Stimulated activated CD8-positive, alpha-beta memory T cell treated with anti-CD3 and anti-CD28 coated beads, Interleukin-15, amount 100 ng/mL, for 24 hours (primary cell): ENCODE measurements around the gene BAG3.
"Not testable (repeated sequence)": the region's sequence is repeated elsewhere in the genome, so short reads cannot be mapped to it uniquely, and the experiment has no call there.

ENCODE experiments used
- DNase-seq: peaks from one replicate; pipeline ENCODE4 v3.0.0-alpha.2; 2020; ENCODE audit warnings: low read depth

The BAG3 gene

DNA sequence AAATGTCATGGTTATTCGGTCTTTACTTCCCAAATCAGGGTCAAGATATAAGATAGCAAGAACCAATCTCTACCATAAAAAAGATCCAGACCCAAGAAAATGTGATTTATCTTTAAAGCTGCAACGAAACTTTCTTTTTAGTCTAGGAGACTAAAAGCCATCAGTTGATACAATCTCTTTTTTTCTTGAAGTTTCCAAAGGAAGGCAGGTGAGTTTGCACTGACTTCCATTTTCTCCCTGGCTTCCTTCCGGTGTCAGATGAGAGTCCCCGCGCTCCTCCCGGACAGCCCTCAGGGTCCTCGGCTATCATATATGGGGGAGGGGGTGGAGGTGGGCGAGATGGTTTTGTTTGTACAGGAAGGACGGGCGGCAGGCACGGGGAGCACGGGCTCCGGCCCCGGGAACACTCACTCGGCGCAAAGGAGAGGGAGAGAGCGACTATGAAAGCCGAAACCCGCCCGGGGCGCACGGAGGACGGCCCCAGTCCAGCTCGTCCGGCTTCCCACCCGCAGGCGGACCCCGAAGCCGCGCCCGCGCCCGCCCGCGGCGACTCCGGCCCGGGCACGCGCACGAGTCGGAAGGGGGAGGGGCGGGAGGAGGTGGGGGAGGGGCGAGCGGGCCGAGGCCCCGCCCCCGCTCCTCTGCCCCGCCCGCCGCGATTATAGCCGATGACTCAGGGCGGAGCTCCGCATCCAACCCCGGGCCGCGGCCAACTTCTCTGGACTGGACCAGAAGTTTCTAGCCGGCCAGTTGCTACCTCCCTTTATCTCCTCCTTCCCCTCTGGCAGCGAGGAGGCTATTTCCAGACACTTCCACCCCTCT is at the start of gene BAG3:
Gene BAG3 (plus strand): TSS at position 689 of the 822 bp plus-strand sequence. CDS start 296 bp downstream, outside the sequence.
- peak; percentile 74 for DNase-seq

DNA sequence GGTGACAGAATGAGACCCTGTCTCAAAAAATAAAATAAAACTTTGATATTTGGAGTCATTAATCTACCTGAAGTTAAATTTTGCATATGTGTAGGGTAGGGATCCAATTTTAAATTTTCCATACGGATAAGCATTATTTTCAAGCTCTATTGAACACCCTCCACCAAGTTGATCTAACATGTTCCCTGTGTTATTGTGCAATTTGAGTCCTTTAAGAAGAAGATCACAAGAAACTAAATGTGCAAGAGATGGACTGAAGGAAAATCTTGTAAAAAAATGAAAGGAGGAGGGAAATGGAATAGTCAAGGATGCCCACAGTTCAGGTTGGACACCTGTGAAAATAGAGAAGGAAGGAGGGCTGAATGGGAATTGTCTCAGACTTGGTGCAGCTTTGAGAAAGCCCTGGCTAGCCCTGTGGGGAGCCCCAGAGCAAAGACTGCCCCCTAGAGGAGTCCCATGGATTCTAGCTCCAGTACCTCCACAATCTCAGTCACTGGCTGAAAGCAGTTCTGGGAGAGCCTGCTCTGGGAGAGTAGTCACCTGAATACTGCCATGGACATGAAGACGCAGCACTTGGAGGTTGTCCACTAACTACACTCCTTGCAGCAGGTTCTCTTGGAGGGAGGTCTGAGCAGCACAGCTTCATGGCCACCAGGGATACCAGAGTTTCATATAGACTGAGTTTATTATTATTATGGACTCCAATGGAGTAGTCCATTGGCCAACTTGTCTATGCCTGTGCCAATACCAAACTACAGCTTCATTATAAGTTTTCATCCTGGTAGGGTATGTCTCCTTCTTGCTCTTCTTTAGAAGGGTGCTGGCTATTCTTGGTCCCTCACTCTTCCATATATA is 48.7 kb upstream of the BAG3 start:
- no peak for DNase-seq

DNA sequence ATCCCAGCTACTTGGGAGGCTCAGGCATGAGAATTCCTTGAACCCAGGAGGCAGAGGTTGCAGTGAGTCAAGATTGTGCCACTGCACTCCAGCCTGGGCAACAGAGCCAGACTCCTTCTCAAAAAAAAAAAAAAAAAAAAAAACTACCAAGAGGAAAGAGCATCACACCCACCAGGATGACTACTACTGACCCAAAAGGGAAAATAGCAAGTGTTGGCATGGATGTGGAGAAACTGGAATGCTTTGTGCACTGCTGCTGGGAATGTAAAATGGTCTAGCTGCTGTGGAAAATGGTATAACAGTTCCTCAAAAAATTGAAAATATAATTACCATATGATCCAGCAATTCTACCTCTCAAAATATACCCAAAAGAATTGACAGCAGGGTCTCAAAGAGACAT is 46.7 kb upstream of the BAG3 start:
- no peak for DNase-seq

DNA sequence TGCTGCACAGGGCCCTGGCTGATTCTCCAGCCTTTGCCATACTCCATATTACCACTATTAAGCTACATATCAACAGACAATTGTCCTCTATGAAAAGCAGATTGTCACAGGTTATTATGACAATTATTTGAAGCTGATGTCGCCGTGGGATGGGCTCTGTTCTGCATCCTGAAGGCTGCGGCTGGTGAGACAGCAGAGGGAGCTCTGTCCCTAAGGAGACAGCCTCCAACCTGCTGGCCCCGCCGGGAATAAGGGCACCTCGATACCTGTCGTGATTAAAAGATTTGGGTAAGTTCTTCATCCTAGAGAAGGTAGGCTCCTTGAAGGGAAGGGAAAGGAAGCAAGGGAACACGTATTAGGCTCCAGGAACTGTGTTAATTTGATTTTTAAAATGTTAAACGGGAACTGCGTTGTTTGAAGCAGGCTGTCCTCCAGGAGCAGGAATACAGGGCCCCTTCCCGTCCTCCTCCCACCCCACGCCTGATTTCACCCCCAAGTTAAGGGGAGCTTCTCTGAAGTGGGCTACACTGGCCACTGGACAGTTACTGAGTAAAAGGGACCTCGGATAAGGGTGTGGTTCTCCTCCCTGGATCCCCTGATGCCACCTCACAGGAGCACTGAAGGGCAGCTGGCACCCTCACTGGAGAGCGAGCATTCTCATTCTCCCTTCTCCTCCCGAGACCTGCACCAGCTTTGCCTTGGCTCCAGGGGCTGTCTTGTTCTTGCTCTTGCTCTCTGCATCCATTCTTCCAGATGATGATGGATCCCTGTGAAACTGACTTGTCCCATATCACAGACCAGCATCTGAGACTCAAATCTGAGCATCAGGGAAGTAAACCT is 42.6 kb upstream of the BAG3 start:
- no peak for DNase-seq

DNA sequence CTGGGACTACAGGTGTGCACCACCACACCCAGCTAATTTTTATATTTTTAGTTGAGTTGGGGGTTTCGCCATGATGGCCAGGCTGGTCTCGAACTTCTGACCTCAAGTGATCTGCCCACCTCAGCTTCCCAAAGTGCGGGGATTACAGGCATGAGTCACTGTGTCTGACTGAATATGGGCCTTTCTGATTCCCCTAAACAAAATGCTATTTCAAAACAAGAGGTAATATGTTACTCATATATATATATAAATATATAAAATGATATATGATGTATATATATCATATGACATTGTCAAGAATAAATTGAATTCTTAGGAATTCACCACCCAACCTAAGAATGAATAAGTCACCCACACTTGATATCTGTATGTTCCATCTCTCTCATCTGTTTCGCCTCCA is 41.7 kb upstream of the BAG3 start:
- DNase-seq: no peak

DNA sequence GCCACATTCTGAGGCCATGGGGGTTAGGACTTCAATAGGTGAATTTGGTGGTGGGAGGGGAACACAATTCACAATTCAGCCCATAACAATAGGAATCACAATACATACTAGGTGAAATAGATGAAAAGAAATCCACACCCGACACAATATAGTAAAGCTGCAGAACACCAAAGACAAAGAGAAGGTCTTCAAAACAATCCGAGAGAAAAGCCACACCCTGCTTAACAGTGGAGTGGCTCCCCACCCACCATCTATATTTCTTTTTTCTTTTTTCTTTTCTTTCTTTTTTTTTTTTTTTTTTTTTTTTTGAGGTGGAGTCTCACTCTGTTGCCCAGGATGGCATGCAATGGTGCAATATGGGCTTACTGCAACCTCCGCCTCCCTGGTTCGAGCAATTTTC is 39.7 kb upstream of the BAG3 start:
- DNase-seq: no peak

DNA sequence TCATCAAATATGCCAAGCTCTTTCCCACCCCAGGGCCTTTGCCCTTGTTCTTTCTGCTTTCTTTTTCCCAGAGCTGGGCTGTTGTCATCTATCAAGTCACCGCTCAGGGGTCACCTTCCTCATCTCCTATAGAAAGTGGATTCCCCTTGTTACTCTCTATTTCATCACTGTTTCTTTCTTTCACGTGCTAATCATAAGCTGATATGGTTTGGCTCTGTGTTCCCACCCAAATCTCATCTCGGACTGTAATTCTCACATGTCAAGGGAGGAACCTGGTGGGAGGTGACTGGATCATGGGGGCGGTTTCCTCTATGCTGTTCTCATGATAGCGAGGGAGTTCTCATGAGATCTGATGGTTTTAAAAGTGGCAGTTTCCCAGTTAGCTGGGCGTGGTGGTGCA is 37.4 kb upstream of the BAG3 start:
- DNase-seq: no peak

DNA sequence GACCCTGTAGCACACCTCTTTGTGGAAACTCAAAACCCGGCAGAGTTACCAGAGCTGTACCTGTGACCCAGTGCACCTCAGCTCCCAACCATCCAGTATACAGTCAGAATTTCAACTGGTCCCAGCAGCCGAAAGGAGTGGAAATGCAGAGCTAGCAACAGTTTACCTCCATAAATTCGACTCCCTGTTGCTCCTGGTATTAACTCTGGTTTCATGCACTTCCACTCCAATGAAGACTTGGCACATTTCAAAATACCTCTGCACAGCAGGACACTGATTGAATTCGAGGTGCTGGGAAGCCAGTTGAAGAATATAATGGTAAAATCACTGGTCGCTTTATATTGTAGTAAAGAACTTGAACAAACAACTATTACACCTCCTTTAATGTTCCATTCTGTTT is 36.5 kb upstream of the BAG3 start:
- no peak for DNase-seq

DNA sequence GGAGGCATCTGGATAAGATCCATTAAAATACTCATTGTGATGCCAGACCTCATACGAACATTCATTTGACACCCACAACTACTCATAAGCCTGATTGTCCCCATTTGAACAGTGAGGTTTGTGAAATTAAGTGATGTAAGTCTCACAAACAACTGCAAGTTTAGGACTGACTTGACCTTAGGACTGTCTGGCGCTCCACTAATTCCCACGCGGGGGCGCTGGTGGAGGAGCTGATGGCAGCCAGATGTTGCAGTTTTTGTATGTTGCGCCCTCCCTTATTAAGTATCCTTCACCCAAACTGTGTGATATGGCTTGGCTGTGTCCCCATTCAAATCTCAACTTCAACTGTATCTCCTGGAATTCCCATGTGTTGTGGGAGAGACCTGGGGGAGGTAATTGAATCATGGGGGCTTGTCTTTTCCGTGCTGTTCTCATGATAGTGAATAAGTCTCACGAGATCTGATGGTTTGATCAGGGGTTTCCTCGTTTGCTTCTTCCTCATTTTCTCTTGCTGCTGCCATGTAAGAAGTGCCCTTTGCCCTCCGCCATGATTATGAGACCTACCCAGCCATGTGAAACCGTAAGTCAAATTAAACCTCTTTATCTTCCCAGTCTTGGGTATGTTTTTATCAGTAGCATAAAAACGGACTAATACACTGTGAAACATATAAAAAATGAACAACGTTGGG is 34.2 kb upstream of the BAG3 start:
- DNase-seq: no peak

DNA sequence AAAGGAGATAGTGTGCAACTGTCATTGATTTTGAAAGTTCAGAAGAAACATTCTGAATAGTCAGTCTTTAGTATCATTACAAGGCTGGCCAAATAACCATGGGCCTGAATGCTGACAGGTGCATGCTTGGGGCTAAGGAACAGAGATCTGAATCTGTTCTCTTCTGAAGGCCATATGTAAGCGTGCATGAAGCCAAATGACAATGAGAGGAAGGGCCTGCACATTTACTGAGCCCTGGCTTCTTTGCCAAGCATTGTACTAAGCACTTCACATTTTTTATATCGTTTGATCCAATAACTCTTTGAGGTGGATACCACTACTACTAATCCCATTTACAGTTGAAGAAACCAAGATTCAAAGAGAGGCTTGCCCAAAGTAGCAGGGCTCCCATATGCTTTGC is 32.0 kb upstream of the BAG3 start:
- DNase-seq: no peak

DNA sequence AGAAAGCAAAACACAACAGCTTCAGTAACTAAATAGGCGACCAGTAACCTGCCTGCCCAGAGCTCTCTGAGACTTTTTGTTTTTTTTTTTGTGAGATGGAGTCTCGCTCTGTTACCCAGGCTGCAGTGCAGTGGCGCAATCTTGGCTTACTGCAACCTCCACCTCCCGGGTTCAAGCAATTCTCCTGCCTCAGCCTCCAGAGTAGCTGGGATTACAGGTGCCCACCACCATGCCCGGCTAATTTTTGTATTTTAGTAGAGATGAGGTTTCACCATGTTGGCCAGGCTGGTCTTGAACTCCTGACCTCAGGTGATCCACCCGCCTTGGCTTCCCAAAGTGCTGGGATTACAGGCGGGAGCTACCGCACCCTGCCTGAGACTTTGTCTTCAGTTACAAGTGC is 31.4 kb upstream of the BAG3 start:
- not testable (repeated sequence) for DNase-seq

DNA sequence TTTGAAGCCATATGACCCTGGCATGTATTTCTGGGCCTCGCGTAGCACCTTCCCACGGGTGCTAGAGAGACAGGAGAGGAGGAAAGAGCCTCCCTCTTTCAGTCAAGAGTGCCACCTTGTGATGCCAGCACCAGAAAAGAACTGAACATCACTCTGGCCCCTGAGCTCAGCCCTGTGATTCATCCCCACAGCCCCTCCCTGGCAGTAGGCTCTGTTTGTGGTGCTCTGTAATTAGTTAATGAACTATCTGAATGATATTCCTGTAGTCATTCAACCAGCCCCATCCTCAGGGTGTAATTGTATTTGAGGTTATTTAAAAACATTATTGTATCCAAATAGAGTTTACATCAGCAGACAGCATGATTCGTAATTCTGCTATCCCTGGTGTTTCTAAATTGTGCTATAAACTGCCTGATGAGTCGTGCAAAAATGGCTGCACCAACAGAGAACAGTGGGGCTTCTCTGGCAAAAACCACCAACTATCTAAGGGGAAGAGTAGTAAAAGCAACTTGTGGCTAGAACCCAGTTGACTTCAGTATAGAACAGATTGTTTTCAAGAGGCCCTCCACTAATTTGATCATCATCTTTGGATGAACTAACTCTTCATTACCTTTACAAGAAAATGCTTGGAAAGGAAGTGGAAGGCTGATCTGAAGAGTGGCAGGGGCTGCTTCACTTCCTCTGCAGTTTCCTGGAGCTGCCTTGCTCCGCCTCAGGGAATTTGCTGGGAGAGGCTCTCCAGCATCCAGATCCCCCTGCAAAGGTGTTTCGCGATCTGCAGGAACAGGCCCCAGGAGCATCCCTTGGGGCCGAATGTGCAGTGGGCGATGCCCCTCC is 30.7 kb upstream of the BAG3 start:
- no peak for DNase-seq

DNA sequence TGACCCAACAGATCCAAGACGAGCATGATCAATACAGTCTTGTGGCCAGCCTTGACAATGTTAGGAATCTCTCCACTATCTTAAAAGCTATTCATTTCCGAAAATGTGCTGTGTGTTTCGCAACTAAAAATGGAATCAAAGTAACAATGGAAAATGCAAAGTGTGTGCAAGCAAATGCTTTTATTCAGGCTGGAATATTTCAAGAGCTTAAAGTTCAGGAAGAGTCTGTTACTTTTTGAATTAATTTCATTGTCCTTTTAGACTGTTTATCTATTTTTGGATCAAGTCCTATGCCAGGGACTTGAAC is 30.1 kb upstream of the BAG3 start:
- DNase-seq: no peak

DNA sequence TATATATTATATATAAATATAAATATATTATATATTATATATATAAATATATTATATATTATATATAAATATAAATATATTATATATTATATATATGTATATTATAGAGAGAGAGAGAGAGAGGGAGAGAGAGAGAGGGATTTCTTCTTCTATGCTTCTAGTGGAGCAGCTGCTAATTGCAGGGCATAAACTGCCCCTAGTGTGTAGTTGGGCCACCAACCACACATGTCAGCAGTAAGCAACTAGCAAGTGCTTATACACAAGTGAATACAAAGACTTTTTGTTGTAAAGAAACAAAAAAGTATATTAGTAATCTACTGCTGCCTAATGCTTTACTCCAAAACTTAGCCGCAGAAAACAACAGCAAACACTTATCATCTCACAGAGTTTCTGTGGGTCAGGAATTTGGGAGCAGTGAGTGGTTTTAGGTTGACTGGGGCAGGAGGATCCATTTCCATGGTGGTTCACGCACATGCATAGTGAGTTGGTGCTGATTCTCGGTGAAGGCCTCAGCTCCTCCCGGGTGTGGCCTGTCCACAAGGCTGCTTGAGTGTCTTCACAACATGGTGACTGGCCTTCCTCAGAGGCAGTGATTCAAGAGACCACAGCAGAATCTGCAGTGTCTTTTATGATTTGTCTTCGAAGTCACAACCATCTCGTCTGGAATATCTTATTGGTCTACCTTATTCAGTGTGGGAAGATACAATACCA is 25.5 kb upstream of the BAG3 start:
- no peak for DNase-seq

DNA sequence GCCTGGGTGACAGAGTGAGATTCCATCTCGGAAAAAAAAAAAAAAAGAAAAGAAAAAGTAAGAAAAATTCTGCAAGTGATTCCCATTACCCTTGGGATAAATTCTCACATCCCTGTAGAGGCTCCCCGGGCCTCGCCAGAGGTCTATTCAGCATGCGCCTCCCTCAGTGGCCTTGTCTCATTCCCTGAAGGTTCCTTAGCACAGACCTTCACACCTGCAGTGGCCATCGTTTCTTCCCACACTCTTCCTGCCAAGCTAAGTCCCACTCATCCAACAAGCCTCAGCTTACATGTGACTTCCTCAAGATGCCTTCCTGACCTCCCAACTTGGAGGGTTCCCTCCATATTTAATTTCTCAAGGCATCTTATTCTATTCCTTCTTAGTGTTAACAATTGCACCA is 20.9 kb upstream of the BAG3 start:
- no peak for DNase-seq

DNA sequence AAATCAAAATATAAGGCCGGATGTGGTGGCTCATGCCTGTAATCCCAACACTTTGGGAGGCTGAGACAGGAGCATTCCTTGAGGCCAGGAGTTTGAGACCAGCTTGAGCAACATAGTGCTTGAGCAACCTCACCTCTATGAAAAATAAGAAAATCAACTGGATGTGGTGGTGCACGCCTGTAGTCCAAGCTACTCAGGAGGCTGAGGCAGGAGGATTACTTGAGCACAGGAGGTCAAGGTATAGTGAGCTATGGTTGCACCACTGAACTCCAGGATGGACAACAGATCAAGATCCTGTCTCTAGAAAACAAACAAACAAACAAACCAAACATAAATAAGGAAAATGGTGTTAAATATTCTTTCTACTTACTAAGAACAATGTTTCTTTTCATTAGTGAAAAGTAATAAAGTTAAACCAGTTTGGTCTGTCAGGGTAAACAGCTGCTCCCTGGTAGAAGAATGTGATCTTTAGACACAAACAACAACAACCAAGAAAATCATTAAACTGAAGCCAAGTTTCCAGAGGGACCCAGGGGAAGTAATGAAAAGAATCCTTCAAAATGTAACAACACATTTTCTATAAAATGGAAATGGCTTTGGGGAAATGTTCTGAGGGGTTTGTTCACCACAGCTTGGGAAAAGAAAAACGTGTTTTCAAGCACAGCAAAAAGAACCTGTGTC is 17.5 kb upstream of the BAG3 start:
- DNase-seq: no peak

DNA sequence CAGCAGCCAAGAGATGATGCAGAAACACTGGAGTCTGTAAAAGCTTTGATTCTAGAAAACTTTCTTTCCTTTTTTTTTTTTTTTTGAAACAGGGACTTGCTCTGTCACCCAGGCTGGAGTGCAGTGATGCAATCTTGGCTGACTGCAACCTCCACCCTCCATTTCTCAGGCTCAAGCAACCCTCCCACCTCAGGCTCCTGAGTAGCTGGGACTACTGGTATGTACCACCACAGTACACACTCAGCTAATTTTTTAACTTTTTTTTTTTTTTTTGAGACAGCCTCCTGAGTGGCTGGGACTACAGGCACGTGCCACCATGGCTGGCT is 17.0 kb upstream of the BAG3 start:
- no peak for DNase-seq

DNA sequence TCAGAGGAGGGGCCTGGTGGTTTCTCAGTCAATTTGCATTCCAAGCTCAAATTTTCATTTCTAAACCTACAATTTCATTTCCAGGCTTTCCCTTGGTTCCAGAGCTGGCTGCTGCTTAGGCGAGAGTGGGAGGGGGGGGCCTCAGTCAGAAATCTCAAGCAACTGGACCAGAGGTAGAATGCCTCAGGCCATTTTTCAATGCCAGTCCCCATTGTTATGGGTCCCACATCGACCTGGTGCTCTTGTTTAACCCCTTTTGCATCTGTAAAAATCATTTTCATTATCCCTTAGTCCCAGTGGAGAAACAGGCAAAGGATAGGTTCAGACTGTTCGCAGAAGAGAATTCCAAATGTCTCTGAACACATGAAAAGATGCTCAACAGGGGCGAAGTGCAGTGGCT is 13.5 kb upstream of the BAG3 start:
- no peak for DNase-seq

DNA sequence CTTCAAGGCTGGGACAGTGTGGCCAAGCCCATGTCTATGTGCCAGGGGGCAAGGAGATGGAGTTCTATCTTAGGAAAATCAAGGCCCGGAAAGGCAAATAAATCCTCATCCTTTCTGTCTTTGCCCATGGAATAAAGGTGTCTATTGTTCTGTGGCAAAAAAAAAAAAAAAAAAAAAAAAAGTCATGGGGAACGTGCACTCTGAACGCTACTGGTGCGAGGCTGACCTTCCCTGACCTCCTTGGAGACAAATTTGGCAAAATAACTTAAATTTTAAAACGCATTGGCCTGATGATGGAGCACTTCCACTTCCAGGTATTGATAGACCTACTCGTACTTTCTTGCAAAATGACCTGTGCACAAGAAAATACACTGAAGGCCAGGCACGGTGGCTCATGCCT is 12.2 kb upstream of the BAG3 start:
- no peak for DNase-seq

DNA sequence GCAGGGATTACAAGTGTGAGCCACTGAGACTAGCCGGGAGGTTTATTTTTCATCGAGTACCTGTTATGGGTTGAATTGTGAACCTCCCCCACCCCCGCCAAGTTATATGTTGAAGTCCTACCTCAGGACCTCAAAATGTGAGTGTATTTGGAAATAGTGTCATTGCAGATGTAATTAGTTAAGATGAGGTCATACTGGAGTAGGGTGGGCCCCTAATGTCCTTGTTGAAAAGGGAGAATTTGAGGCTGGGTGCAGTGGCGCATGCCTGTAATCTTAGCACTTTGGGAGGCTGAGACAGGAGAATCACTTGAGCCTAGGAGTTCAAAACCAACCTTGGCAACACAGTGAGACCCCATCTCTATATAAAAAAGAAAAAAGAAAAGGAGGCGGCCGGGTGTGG is 10.8 kb upstream of the BAG3 start:
- no peak for DNase-seq
